MCF 10A (cell line): ENCODE data around the gene THY1. TPM values are rescaled to one million over a fixed set of nuclear protein-coding genes. Genes with fewer than 3 reads are reported as not detected.

Experiments used
- BruUV-seq: library from RNA; stranded (reverse); fragments of 400-500 nt; replicated peaks from 2 replicates; lab custom pipeline; 2021; lab: Mats Ljungman, UMichigan
- CTCF ChIA-PET: fragments of 300-600 bp; sonication (Branson Sonifier 250); formaldehyde crosslinking; extraction: SDS; loops from one replicate; lab custom pipeline; 2021; ENCODE audit warnings: antibody characterized with exemption, inconsistent platforms; lab: Yijun Ruan, JAX
- POLR2A ChIA-PET: fragments of 300-600, 350-650 bp; sonication (Branson Sonifier 250); formaldehyde crosslinking; extraction: SDS; loops from one replicate; lab custom pipeline; 2020; ENCODE audit warnings: antibody characterized with exemption, inconsistent platforms; lab: Yijun Ruan, JAX
- DNase-seq: peaks from one replicate; pipeline ENCODE4 v3.0.0-alpha.2; 2018; ENCODE audit not compliant: unreplicated experiment
- H3K27ac Mint-ChIP-seq: one replicate; pipeline ENCODE4 v1.8.0; 2022; ENCODE audit warnings: mild to moderate bottlenecking, low read depth, mixed read lengths; ENCODE audit not compliant: unreplicated experiment
- H3K27me3 Mint-ChIP-seq: one replicate; pipeline ENCODE4 v1.8.0; 2022; ENCODE audit warnings: mixed read lengths; ENCODE audit not compliant: insufficient read depth, unreplicated experiment
- H3K36me3 Mint-ChIP-seq: one replicate; pipeline ENCODE4 v1.8.0; 2022; ENCODE audit warnings: mild to moderate bottlenecking, moderate library complexity, mixed read lengths; ENCODE audit not compliant: insufficient read depth, unreplicated experiment
- H3K4me1 Mint-ChIP-seq: one replicate; pipeline ENCODE4 v1.8.0; 2022; ENCODE audit warnings: mixed read lengths; ENCODE audit not compliant: insufficient read depth, unreplicated experiment
- H3K4me3 Mint-ChIP-seq: one replicate; pipeline ENCODE4 v1.8.0; 2022; ENCODE audit warnings: mild to moderate bottlenecking, moderate library complexity, mixed read lengths; ENCODE audit not compliant: unreplicated experiment
- H3K9me3 Mint-ChIP-seq: one replicate; pipeline ENCODE4 v1.8.0; 2022; ENCODE audit warnings: mixed read lengths; ENCODE audit not compliant: unreplicated experiment
- intact Hi-C: fragments of 100-400 bp; cut with micrococcal nuclease; formaldehyde crosslinking; loops from 2 replicates; pipeline ENCODE4 v1.14.1; 2022
- total RNA-seq: library from RNA; stranded (reverse); gene quantifications from 2 replicates; pipeline ENCODE4 v1.2.3, GENCODE V29; 2022
- TF ChIP-seq, protein P1 (sequence below): fragments of 200-600 bp; IDR thresholded peaks from one replicate; pipeline ENCODE4 v1.8.0; 2022; ENCODE audit warnings: antibody characterized with exemption, mild to moderate bottlenecking; ENCODE audit not compliant: unreplicated experiment

THY1 gene
- total RNA-seq, 1 experiment from 2014 or later, result not detected

GRCh38 chr11:119453881-119454280, 30.9 kb upstream of the THY1 start:
- H3K4me1 Mint-ChIP-seq, result no peaks in the 10 kb centered on the region
- CTCF ChIA-PET, result interaction anchor here (0.9 to 1.2 kb wide), 2 partner anchors 130 to 240 kb away, joined by 3 to 4 read pairs; no protein-coding TSS in a partner anchor
- DNase-seq, result no peak
- POLR2A ChIA-PET, result no interaction called here
- no peaks in the 10 kb centered on the region for H3K36me3 Mint-ChIP-seq
- no peaks in the 10 kb centered on the region for H3K9me3 Mint-ChIP-seq
- no peak overlapping the region for H3K27ac Mint-ChIP-seq
- no peak overlapping the region for H3K4me3 Mint-ChIP-seq
- TF ChIP-seq, protein P1, sequence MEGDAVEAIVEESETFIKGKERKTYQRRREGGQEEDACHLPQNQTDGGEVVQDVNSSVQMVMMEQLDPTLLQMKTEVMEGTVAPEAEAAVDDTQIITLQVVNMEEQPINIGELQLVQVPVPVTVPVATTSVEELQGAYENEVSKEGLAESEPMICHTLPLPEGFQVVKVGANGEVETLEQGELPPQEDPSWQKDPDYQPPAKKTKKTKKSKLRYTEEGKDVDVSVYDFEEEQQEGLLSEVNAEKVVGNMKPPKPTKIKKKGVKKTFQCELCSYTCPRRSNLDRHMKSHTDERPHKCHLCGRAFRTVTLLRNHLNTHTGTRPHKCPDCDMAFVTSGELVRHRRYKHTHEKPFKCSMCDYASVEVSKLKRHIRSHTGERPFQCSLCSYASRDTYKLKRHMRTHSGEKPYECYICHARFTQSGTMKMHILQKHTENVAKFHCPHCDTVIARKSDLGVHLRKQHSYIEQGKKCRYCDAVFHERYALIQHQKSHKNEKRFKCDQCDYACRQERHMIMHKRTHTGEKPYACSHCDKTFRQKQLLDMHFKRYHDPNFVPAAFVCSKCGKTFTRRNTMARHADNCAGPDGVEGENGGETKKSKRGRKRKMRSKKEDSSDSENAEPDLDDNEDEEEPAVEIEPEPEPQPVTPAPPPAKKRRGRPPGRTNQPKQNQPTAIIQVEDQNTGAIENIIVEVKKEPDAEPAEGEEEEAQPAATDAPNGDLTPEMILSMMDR, result no peak
- no peaks in the 10 kb centered on the region for H3K27me3 Mint-ChIP-seq
- intact Hi-C loops, result no loop called here
- BruUV-seq, result no TSS peak

DNA sequence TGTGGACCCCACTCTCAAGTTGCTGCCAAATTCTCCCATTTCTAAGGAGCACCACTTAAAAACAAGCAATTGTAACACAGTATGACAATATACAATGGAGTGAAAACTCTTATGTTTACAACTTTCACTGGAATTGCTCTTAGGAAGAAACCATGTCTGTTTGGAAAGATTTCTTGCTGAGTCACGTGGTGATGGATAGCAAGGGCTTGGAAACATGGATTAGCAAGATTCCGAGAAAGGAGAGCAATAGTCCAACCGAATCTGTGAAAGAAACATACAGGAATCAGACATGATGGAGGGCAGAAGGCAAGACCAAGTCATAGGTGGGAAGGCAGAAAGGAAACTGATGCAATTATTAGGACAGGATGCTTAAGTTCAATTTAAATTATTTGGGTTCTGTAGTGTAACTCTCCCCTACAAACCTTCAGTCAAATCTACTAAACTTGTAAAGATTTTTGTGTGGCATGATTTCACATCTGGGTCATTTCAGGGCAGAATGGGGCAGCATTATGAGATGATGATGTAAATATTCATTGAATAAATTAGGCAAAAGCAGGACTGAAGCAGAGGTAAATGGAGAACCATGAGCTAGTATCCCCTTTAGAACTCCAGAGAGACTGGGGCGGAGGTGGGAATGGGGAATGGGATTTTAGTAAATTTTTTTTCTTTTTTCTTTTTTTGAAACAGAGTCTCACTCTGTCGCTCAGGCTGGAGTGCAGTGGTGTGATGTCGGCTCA, 27.8 kb upstream of the THY1 start:
- H3K36me3 Mint-ChIP-seq, result no peaks in the 10 kb centered on the region
- H3K27ac Mint-ChIP-seq, result no peak overlapping the region
- CTCF ChIA-PET, result interaction anchor here (0.7 kb wide), 1 partner anchor 23 kb away, joined by 3 read pairs; no protein-coding TSS in a partner anchor
- TF ChIP-seq, protein P1, result no peak
- DNase-seq, result no peak
- no TSS peak for BruUV-seq
- no peaks in the 10 kb centered on the region for H3K4me1 Mint-ChIP-seq
- no peaks in the 10 kb centered on the region for H3K27me3 Mint-ChIP-seq
- H3K4me3 Mint-ChIP-seq, result no peak overlapping the region
- H3K9me3 Mint-ChIP-seq, result no peaks in the 10 kb centered on the region
- POLR2A ChIA-PET, result no interaction called here
- intact Hi-C loops, result no loop called here

- CTCF ChIA-PET, result no interaction called here
- no peaks in the 10 kb centered on the region for H3K9me3 Mint-ChIP-seq
- no peaks in the 10 kb centered on the region for H3K4me1 Mint-ChIP-seq
- intact Hi-C loops, result no loop called here
- no TSS peak for BruUV-seq
- H3K27ac Mint-ChIP-seq, result no peak overlapping the region
- POLR2A ChIA-PET, result no interaction called here
- TF ChIP-seq, protein P1, result no peak
- H3K27me3 Mint-ChIP-seq, result no peaks in the 10 kb centered on the region
- no peak overlapping the region for H3K4me3 Mint-ChIP-seq
- no peak for DNase-seq
- H3K36me3 Mint-ChIP-seq, result no peaks in the 10 kb centered on the region
Observed at GRCh38 chr11:119449498-119449897, 26.5 kb upstream of the THY1 start.

- CTCF ChIA-PET, result interaction anchor here (0.5 to 0.8 kb wide), 3 partner anchors 13 to 1313 kb away, joined by 3 read pairs; no protein-coding TSS in a partner anchor
- no TSS peak for BruUV-seq
- DNase-seq, result no peak
- POLR2A ChIA-PET, result interaction anchor here (1.6 to 2.1 kb wide), 2 partner anchors 16 to 21 kb away, joined by 5 to 6 read pairs; no protein-coding TSS in a partner anchor
- H3K27ac Mint-ChIP-seq, result no peak overlapping the region
- TF ChIP-seq, protein P1, result no peak
- no peaks in the 10 kb centered on the region for H3K4me1 Mint-ChIP-seq
- intact Hi-C loops, result no loop called here
- H3K4me3 Mint-ChIP-seq, result no peak overlapping the region
- no peaks in the 10 kb centered on the region for H3K9me3 Mint-ChIP-seq
- no peaks in the 10 kb centered on the region for H3K36me3 Mint-ChIP-seq
- no peaks in the 10 kb centered on the region for H3K27me3 Mint-ChIP-seq
Observed at GRCh38 chr11:119448380-119448779, 25.4 kb upstream of the THY1 start.
